EL (cell line): ENCODE data around the gene FGF14.
"Not testable (repeated sequence)": the region's sequence is repeated elsewhere in the genome, so short reads cannot be mapped to it uniquely, and the experiment has no call there.

Source experiments
- DNase-seq: peaks from one replicate; pipeline ENCODE4 v3.0.0-alpha.2; 2016

The FGF14 gene

GRCh38 chr13:102021777-102022176 is 380.1 kb downstream of the FGF14 start:
- DNase-seq = no peak

GRCh38 chr13:102020611-102021216 is 381.1 kb downstream of the FGF14 start:
- DNase-seq = no peak

- DNase-seq = no peak
Observed at GRCh38 chr13:102018716-102019115, 383.1 kb downstream of the FGF14 start.

GRCh38 chr13:102017248-102017647 is 384.6 kb downstream of the FGF14 start:
- DNase-seq = no peak

GRCh38 chr13:102012299-102013293 is 389.3 kb downstream of the FGF14 start:
- no peak for DNase-seq

GRCh38 chr13:102011455-102011854 is 390.4 kb downstream of the FGF14 start:
- DNase-seq = not testable (repeated sequence)

- no peak for DNase-seq
Observed at GRCh38 chr13:102003848-102004570, 397.8 kb downstream of the FGF14 start.

- DNase-seq = no peak
Observed at GRCh38 chr13:102002287-102002686, 399.6 kb downstream of the FGF14 start.

- no peak for DNase-seq
Observed at GRCh38 chr13:102000764-102001163, 401.1 kb downstream of the FGF14 start.

GRCh38 chr13:101998129-101998528 is 403.7 kb downstream of the FGF14 start:
- DNase-seq = no peak

GRCh38 chr13:101996954-101997353 is 404.9 kb downstream of the FGF14 start:
- no peak for DNase-seq

GRCh38 chr13:101989798-101990350 is 412.0 kb downstream of the FGF14 start:
- DNase-seq = no peak

GRCh38 chr13:101988140-101988539 is 413.7 kb downstream of the FGF14 start:
- no peak for DNase-seq

- no peak for DNase-seq
Observed at GRCh38 chr13:101986316-101986715, 415.5 kb downstream of the FGF14 start.

GRCh38 chr13:101985321-101985720 is 416.5 kb downstream of the FGF14 start:
- DNase-seq = no peak

- DNase-seq = no peak
Observed at GRCh38 chr13:101982903-101983302, 418.9 kb downstream of the FGF14 start.

- DNase-seq = no peak
Observed at GRCh38 chr13:101979825-101980224, 422.0 kb downstream of the FGF14 start.

- no peak for DNase-seq
Observed at GRCh38 chr13:101978552-101979315, 423.1 kb downstream of the FGF14 start.

GRCh38 chr13:101977475-101977874 is 424.4 kb downstream of the FGF14 start:
- no peak for DNase-seq

- DNase-seq = no peak
Observed at GRCh38 chr13:101972191-101972590, 429.7 kb downstream of the FGF14 start.

GRCh38 chr13:101970341-101970740 is 431.5 kb downstream of the FGF14 start:
- DNase-seq = no peak

GRCh38 chr13:101967781-101968180 is 434.1 kb downstream of the FGF14 start:
- no peak for DNase-seq
